Activated T-cell treated with anti-CD3 and anti-CD28 coated beads, Interleukin-2, amount 50 U/mL, for 48 hours (primary cell): ENCODE results near the gene CLCNKA.
"Not testable (repeated sequence)": the region's sequence is repeated elsewhere in the genome, so short reads cannot be mapped to it uniquely, and the experiment has no call there.

ENCODE experiments used
- DNase-seq, 2 experiments: peaks; one replicate each; pipeline ENCODE4 v3.0.0-alpha.2; 2020

CLCNKA gene

DNA sequence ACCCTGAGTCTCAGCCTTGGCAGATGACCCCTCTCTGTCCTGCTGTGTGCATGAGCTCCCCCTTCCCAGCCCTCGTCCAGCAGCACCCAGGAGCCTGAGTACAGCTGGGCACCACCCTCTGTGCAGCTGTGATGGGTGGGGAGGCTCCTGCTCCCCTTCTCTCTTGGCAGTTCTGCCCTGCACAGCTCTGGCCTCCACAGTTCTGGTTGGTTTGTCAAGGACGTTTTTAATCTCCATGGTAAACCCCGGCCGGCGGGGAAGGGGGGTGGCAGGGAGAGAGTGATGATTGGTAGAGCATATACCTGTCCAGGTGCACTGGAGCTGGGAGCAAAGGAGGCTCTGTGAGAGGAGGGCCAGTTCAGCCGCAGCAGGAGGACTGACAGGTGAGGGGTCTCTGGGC lies at the start of gene CLCNKA:
Gene CLCNKA (plus strand): TSS at position 356 of the 400 bp plus-strand sequence. CDS start 584 bp downstream, outside the sequence.
- DNase-seq, result no peak

DNA sequence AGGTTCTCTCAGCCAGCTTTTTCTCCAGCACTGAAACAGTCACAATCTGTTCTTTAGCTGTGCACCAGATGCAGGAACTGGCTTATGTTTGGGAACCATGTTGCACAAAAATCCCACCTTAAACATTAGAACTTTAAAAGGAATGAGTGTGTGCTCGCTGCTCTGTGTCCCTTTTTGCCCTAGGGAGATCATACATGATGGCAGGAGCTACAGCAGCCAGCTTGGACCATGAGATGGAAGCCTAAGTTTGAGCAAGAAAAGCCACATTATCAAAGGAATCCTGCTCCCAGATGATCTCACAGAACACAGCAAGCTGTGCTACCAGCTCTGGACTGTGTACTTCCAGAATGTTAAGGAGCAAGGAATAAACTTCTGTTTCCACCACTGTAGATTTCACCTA lies 49.4 kb upstream of the CLCNKA start:
- peak in 1 of 2 experiments; percentile 15 for DNase-seq

DNA sequence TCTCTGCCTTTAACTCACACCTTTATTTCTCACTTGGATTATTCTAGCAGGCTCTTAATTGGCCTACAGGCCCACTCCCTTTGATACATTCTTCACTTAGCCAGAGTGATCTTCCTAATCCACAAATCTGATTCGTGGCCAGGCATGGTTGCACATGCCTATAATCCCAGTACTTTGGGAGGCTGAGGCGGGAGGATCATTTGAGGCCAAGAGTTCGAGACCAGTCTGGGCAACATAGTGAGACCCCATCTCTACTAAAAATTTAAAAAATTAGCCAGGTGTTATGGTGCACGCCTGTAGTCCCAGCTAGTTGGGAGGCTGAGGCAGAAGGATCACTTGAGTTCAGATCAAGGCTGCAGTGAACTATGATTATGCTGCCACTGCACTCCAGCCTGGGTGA lies 48.1 kb upstream of the CLCNKA start:
- DNase-seq, result no peak

DNA sequence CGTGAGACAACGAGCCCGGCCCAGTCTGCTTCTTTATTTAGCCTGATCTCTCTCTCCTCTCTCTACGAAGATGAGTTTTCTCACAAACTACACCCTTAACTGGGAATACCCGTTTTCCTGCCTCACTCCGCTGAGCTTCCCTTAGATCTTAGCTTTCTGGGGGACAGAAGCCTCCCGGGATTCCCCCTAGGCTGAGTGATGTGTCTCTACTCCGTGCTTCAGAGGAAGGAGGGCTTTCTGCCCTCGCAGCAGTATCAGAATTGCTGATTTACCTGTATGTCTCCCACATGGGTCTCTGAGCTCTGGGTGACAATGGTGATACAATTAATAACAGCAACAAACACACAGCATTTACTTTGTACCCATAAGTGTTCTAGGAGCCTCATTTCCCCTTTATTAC lies 47.0 kb upstream of the CLCNKA start:
- peak; percentile 54 to 65 for DNase-seq

DNA sequence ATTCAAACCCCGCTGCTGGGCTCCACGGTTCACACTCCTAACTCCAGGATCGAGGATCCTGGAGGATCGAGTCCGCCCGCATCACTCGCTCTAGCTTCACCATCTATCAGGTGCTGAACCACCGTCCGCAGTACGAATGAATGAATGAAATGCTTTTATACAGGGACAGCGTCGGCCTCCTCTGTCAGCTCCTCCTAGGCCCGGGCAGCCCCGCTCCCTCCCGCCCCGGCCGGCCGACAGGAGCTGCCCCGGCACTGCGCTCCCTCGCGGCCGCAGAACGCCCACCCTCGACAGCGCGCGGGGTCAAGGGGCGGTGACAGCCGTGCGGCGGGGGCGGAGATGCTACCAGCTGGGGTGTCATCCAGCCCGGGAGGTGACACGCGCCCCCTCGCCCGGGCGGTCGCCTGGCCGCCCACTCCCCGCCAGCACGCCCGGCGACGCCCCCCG lies 46.5 kb upstream of the CLCNKA start:
- DNase-seq, result peak; percentile 87 to 91

DNA sequence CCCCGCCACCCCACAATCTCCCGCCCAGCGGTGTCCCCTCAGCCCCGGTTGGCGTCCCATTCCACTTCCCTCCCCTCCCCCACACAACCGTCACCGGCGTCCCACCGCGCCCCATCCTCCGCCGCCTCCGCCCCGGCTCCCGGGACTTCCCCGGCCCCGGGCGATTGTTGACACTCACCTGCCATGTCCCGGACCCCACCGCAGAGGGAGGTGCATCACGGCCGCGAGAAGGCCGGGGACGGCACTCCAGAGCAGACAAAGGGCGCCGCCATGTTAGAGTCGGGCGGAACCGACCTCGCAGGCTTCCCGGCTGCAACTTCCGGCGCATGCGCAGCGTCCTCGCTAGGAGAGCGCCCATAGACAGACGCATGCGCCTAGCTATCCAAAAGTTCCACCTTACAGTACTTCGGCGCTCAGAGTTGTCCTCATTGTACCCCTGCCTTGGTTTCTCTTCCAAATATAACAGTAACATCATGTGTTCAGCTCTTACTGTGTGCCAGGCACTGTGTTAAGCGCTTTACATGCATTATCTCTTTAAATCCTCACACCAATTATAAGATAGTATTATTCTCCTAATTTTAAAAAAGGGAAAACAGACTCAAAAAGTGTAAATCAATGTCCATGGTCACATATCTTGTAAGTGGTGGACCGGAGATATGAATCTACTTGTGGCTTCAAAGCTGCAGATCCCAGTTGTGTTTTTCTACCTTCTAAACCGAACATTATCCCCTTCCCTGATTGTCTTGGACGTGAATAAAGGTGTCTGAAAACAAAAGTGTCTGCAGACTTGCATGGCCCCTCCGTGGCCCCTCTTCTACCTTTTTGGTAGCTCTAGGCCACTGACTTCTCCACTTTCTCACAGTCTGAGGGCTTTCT lies 45.8 kb upstream of the CLCNKA start, which contains the start of gene ZBTB17:
Gene ZBTB17 (minus strand): TSS at position 297 of the 876 bp plus-strand sequence. CDS start 27,606 bp downstream, outside the sequence.
- peak; percentile 96 to 98 for DNase-seq

DNA sequence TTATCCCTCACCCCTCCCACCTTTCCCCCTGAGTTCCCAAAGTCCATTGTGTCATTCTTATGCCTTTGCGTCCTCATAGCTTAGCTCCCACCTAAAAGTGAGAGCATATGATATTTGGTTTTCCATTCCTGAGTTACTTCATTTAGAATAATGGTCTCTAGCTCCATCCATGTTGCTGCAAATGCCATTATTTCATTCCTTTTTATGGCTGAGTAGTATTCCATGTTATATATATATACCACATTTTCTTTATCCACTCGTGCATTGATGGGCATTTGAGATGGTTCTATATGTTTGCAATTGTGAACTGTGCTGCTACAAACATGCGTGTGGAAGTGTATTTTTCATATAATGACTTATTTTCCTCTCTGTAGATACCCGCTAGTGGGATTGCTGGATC lies 43.9 kb upstream of the CLCNKA start:
- not testable (repeated sequence) for DNase-seq

DNA sequence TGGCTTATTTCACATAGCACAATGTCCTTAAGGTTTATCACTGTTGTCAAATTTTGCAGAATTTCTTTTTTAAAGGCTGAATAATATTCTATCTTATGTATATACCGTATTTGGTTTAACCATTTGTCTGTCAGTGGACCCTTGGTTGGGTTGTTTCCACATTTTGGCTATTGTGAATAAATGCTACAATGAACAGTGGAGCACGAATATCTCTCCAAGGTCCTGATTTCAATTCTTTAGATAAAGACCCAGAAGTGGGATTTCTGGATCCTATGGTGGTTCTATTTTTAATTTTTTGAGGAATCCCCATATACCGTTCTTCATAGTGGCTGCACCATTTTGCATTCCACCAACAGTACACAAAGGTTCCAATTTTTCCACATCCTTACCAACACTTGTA lies 40.2 kb upstream of the CLCNKA start:
- DNase-seq, result no peak

DNA sequence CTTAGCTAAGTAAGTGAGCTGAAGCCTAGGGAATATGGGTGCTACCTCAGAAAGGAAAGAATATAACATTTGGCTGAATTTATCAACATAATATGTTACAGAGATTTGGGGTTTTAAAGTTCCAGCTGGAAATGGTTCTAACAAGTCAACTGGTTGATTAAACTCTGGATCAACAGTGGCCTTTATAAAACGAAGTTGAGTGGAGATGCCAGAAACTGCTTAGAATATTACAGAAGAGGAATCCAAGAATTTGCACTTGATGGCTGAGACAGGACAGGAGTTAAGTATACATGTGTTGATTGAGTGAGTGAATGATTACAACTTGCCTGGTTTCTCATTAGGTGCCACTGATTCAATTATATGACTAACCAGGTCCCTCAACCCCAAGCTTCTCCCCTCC lies 38.6 kb upstream of the CLCNKA start:
- no peak for DNase-seq

DNA sequence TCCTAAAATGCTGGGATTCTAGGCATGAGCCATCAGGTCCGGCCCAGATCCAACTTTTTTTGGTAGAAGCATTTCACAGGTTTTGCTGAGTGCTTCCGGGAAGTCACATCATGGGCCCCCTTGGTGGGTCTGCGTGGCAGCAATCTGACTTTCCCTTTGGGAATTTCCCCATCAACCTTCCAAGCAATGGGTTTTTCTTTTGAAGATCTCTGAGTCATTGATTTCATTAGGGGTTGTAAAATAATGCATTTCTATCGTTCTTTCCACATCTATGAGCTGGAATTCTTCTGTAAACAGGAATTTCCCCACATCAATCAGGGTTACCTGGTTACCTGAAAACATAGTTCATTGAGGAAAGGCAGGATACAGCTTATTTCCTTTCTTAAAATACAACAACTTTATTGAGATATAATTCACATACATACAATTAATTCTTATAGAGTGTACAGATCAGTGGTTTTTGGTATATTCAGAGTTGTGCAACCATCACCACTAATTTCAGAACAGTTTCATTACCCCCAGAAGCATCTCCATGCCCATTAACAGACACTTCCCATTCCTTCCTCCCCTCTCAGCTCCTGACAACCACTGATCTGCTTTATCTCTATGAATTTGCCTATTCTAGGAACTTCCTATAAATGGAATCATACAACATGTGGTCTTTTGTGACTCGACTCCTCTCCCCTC lies 36.1 kb upstream of the CLCNKA start:
- DNase-seq, result no peak

DNA sequence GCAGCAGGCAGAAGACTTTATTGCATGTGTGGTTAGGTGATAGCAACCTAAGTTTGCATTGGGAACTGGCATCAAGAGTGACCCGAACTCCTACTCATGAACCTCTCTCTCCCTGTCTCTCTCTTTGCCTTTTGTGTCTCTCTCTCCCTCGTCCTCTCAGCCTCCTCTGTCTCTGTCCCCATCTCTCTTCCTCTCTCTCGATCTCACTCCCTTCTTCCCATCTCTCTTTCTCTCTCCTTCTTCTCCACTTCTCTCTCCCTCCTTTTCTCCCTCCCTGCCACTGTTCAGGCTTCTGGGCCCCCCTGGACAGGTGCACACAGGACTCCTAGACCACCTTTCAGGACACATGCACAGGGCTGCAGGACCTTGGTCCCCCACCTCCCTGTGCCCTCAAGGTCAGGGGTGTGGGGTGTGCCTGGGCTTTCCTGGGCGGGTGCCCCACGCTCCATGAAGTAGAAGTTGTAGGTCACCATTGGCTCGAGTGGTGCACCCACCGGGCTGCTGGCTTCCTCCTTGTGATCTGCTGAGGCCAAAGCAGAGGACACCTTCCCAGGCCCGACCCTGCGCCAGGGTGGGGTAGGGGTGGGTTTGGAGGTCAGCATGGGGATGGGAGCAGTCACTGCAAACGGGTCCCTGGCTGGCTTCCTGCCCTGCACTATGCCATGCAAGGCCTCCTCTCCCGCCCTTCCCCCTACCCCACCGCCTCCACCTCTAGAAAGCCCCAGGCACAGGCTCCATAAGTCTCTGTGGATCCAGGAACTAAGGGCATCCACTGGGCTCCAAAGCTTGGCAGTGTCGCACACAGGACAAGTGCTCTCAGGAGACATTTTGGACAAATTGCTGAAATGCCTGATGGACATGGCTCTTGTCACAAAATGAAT lies 32.7 kb upstream of the CLCNKA start:
- no peak for DNase-seq

DNA sequence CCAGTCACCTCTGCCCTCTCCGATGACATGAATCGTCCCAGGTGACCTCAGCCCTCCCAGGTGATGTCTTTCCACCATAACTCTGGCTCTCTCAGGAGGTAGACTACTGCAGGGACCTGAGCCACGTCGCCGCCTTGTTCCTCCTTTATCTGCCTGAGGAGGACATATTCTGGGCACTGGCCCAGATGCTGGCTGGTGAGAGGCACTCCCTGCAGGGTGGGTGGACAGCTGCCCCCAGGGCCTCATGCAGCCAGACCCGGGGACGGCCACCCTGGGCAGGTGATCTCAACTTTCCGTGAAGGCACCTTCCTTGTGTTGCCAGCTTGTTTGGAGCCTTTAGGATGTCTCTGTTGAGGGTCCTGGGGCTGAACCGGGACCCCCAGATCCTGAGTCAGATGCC lies 32.1 kb upstream of the CLCNKA start:
- no peak for DNase-seq

DNA sequence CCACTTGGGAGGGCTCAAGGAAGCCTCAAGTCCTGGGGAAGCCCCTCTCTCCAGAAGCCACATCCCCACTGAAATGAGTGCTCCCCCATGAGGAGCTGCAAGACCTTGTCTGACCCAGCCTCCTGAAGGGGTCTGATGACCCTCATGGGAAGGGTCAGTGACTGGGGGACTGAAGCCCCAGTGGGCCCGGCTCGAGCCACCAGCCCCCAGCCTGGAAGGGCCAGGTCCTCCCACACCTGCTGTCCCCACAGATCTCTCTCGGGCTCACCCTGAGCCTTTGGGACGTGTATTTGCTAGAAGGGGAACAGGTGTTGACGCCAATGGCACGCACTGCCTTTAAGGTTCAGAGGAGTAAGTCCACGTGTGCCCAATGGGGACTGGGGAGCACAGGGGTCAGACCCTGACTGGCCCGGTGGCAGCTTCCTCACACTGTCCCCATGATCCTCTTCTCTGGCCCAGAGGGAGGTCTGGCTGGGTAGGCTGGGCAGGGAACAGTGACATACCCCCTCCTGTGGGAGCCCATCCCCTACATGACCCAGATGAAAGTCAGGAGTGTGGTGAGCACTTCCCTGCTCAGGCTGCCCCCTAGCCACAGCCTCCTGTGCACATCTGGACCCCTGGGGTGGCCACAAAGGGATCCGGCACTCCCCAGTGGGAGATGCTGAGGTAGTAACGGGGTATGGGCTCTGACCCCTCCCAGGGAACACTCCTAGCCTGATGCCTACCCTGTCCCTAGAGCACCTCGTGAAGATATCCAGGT lies 30.2 kb upstream of the CLCNKA start:
- DNase-seq, result no peak

DNA sequence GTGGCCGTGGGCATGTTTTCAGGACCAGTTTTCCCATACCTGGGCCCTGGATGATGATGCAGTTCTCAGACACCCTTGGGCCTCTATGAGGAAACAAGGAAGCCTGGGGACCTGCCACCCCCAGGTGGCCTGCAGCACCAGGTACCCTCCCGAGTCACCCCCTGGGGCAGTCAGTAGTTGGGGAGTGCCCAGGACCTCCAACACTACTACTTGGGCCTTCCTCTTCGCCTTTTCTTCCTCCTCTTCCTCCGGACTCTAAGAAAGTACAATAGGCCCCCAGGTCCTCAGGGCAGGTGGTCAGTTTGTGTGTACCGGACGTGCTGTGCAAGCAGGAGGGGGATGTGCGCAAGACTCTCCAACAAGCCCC lies 29.7 kb upstream of the CLCNKA start:
- DNase-seq, result no peak

DNA sequence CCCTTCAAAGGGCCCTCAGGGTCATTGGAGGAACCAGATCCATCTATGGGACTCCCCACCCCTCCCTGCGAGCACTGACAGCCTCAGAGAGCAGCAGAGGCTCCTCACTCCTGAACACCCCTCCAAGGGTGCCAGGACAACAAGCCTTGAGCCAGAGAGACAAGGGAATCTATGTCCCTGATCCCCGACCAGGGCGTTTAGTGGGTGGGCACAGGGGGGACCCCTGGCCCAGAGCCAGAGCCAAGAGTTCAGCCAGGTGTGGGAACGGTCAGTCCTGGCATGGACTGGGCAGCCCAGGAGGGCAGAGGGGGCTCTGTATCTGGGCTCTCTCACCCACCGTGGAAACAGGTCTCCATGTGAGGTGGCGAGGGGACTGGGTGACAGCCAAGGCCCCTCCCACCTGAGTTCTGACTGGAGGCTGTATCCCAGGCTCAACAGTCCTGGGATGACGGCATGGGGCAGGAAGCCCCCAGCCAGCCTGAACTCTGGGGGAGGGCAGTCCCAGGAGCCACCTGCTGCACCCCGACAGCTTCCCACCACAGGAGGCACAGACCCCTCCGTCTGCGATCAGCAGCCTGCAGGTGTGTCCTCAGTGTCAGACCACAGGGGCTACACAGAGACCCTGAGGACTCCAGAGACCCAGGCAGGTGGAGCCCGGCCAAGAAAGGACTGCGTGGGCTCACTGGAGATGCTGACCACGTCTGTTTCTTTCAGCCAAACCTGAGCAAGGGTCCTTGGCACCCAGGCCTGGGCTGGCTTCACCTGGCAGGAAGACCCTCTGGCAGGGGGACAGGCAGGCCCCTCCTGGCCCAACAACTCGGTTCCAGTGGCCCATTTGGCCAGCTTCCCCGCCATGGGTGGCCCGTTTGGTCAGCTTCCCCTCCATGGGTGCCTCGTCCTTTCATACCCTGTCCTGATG lies 29.0 kb upstream of the CLCNKA start:
- DNase-seq, result no peak

DNA sequence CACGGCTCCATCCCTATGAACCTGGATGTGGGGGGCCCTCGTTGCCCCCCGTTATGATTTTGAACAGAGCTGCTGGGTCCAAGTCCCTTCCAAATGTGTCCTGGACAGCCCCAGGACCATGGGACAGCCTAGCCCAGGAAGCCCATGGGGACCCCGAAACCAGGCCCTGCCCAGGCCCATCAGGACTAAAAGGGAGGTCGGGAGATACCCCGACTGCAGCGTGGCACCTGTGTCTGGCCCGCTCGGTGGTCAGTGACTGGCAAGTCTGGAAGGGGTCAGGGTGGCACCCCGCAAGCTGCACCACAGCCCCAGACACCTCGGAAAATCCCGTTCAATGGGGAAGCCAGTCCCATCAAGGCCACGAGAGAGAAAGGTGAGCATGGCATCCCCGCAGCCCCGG lies 28.2 kb upstream of the CLCNKA start:
- no peak for DNase-seq

DNA sequence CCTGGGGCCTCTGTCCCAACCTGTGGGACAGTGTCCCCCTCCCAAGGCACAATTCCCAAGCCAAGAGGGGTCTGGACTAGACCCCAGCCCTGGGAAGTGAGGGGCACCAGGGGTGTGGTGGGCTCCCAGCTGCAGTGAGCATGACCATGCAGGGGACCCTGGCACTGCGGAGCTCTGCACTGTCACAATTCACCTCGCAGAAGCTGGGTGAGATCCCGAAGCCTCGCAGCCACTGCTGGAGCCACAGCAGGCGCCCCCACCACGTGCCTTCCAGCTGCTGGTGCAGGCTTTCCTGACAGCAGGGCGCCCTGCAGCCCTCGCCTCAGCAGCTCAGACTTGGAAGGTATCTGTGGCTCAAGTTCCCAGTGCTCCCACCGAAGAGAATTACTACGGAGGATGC lies 27.8 kb upstream of the CLCNKA start:
- no peak for DNase-seq

DNA sequence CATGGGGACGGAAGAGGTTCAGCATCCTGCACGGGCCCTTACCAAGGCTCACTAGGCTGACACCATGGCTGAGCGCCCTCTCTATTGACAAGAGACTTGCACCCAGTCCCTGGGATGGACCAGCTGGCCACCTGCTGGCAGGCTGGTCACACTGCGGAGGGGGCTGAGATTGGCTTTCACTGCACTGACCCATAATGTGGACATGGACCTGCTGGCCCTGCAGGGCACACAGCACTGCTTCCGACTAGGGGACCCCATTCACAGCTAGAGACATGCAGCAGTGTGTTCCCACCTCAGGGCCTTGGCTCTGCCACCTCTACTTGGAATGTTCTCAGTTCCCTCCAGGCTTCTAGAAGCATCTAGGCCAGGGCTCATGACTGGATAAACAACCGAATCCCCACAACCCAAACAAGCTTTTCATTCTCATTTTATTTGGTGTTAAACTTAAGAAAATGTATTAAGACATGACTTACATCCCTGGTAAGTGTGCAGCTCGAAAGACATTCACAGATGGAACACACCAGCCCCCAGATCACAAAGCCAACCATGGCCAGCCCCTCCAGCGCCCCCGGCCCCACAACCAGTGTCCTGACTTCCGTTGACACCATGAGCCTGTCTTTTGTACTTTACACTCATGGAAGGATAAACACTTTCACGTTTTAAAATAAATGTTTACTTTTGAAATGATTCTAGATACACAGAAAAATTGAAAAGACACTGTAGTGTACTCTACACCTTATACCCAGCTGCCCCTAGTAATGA lies 27.1 kb upstream of the CLCNKA start:
- DNase-seq, result peak; percentile 64 to 79

DNA sequence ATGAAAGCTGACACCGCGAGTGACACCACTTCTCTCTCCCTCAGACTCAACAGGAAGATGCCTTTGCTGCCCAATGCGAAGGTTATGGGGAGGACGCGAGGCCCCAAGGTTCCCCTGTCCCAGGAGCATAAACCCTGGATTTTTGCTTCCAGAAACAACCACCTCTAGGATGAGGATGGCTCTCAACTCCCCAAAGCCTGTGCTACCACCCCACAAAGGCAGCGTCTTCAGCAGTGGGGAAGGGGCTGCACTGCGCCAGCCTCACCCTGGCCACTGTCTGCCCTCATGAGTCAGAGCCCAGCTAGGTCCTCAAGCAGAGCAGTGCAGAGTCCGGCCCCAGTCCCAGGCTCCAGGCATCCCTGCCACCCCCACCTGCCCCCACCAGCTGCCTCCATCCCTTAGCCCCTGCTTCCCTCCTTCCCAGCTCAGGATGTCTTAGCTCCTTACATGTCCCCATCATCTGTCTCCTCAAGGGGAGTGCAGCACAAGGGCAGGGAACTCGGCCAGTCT lies 24.7 kb upstream of the CLCNKA start:
- no peak for DNase-seq

DNA sequence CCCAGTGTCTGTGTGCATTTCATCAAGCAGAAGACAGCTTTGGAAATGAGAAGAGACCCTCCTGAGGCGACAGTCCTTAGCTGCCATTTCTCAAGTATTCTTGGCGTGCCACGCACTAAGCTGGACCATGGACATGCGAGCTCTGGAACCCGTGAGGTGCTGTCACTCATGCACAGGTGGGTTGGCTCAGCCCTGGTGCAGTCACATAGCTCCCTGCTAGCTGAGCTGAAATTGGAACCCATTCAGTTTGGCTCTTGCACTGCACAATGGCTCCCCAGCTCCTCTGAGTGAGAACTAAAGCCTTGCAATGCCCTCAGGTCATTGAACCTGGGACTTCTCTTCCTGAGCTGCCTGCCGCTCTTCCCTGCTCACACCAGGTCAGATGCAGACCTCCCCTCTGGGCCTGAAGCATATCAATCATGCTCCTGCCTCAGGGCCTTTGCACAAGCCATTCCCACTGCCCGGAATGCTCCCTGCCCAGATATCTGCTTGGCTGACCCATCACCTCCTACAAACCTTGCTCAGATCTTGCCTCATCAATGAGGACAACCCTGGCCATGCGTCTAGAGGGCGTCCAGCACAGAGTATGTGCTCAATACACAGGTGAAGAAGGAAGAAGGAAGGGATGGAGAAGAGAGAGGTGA lies 24.1 kb upstream of the CLCNKA start:
- no peak for DNase-seq
